ENCODE results near the gene SLC25A45.

DNA sequence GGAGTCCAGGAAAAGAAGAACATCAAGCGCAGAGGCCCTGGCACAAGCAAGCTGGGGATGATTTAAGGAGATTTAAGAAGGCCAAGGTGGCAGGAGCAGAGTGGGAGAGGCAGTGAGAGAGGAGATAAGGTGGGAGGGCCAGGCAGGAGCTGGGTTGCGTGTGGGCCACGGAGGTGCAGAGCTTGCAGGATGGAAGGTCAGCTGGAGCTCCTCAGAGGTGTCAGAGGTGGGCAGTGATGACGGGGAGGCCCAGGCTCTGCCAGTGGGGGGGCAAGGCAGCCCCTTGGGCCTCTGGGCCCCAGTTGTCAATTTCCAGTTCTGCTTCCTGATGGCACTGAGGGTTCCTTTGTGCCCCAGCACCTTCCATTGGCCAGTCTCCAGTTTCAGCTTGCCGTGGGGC is 10.5 kb upstream of the SLC25A45 start:
- TF ChIP-seq, protein P1, sequence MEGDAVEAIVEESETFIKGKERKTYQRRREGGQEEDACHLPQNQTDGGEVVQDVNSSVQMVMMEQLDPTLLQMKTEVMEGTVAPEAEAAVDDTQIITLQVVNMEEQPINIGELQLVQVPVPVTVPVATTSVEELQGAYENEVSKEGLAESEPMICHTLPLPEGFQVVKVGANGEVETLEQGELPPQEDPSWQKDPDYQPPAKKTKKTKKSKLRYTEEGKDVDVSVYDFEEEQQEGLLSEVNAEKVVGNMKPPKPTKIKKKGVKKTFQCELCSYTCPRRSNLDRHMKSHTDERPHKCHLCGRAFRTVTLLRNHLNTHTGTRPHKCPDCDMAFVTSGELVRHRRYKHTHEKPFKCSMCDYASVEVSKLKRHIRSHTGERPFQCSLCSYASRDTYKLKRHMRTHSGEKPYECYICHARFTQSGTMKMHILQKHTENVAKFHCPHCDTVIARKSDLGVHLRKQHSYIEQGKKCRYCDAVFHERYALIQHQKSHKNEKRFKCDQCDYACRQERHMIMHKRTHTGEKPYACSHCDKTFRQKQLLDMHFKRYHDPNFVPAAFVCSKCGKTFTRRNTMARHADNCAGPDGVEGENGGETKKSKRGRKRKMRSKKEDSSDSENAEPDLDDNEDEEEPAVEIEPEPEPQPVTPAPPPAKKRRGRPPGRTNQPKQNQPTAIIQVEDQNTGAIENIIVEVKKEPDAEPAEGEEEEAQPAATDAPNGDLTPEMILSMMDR (conservative IDR thresholded peaks at IDR 0.05; ENCODE audit: low read length), result no peak
- TF ChIP-seq EZH2phosphoT487 (IDR thresholded peaks at IDR 0.05; ENCODE audit: borderline replicate concordance), result no peak
